Inflammatory macrophage treated with lipopolysaccharide for 1 hour (primary cell): ENCODE data around the gene RXRA.

Experiments used
- DNase-seq, 2 donors: peaks; one replicate each; pipeline ENCODE4 v3.0.0-alpha.2; 2020 to 2022

RXRA gene

GRCh38 chr9:134339183-134339806, 13.0 kb downstream of the RXRA start:
- DNase-seq = no peak

GRCh38 chr9:134340475-134341160, 14.4 kb downstream of the RXRA start:
- peak; percentile 81 to 82 for DNase-seq

GRCh38 chr9:134341306-134341705, 15.1 kb downstream of the RXRA start:
- DNase-seq = peak; percentile 73 to 81

GRCh38 chr9:134341929-134342745, 15.9 kb downstream of the RXRA start:
- DNase-seq = no peak

- DNase-seq = no peak
These were observed 16.5 kb downstream of the RXRA start for GRCh38 chr9:134342746-134343115.

- peak; percentile 48 to 49 for DNase-seq
These were observed 17.4 kb downstream of the RXRA start for GRCh38 chr9:134343637-134344036.

GRCh38 chr9:134344068-134344799, 18.0 kb downstream of the RXRA start:
- peak; percentile 56 to 64 for DNase-seq

- DNase-seq = no peak
These were observed 18.6 kb downstream of the RXRA start for GRCh38 chr9:134344800-134345310.

GRCh38 chr9:134345737-134346136, 19.5 kb downstream of the RXRA start:
- no peak for DNase-seq

GRCh38 chr9:134346151-134346550, 19.9 kb downstream of the RXRA start:
- no peak for DNase-seq

GRCh38 chr9:134346840-134347583, 20.8 kb downstream of the RXRA start:
- no peak for DNase-seq

- DNase-seq = no peak
These were observed 21.7 kb downstream of the RXRA start for GRCh38 chr9:134347996-134348395.

- DNase-seq = no peak
These were observed 22.3 kb downstream of the RXRA start for GRCh38 chr9:134348404-134349155.

- DNase-seq = no peak
These were observed 23.7 kb downstream of the RXRA start for GRCh38 chr9:134349936-134350335.

- no peak for DNase-seq
These were observed 24.2 kb downstream of the RXRA start for GRCh38 chr9:134350416-134350994.

- no peak for DNase-seq
These were observed 25.4 kb downstream of the RXRA start for GRCh38 chr9:134351606-134352176.

- DNase-seq = no peak
These were observed 26.1 kb downstream of the RXRA start for GRCh38 chr9:134352247-134352933.

GRCh38 chr9:134353539-134353938, 27.3 kb downstream of the RXRA start:
- DNase-seq = no peak

GRCh38 chr9:134355158-134355557, 28.9 kb downstream of the RXRA start:
- no peak for DNase-seq
